NT2/D1 (cell line): Measurements from ENCODE around the gene CTNNA3.
"Not testable (repeated sequence)": the region's sequence is repeated elsewhere in the genome, so short reads cannot be mapped to it uniquely, and the experiment has no call there.

Experiments
- SUZ12 ChIP-seq: IDR thresholded peaks from 2 replicates; pipeline ENCODE4 v1.6.1; 2011; ENCODE audit not compliant: insufficient read length, insufficient read depth; ENCODE audit errors: extremely low read depth
- YY1 ChIP-seq: IDR thresholded peaks from 2 replicates; pipeline ENCODE4 v1.6.1; 2011; ENCODE audit not compliant: insufficient read length, insufficient read depth

GRCh38 chr10:67230680-67231500 is 465.1 kb downstream of the CTNNA3 start:
- not testable (repeated sequence) for TF ChIP-seq YY1, SUZ12
